Measurements from ENCODE around the gene RASL10A.

Gene RASL10A

DNA sequence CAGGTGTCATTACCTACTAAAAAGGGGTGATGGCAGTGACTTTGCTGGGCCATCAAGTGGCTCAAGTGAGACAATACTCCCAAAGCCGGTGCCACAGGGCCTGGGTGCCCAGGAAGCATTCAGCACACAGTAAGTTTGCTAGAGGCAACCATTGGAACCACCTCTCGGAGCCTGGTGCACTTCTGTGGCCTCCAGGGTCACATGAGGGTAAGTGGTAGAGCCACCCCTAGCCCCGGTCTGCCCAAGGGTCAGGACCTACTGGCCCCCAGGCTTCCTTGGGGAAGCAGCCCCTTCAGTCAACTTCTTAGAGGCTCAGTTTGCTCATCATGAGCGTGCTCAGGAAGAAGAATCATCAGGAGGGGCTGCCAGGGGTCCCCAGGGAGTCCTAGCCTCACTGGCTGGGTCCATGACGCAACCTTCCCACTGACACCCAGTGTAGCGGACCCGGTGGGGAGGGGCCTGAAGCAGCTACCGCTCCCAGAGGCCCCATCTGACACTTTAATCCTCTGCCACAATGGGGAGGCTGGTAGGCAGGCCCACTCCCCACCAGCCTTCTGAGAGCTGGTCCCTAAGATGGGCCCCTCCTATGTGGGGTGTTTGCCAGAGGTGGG lies 17.5 kb upstream of the RASL10A start:
- H3K36me3 ChIP-seq (ENCODE audit: insufficient read depth, low read length): peaks cover 6% of the 10 kb centered on the region
- H3K9me3 ChIP-seq (ENCODE audit: control insufficient read depth, insufficient read depth, low read length): no peaks in the 10 kb centered on the region
- H3K9ac ChIP-seq (ENCODE audit: low read depth, low read length): no peak overlapping the region
- peaks cover 6% of the 10 kb centered on the region; the same call in 1 of the 2 replicates for H3K4me1 ChIP-seq (ENCODE audit: insufficient read depth, low read length)

DNA sequence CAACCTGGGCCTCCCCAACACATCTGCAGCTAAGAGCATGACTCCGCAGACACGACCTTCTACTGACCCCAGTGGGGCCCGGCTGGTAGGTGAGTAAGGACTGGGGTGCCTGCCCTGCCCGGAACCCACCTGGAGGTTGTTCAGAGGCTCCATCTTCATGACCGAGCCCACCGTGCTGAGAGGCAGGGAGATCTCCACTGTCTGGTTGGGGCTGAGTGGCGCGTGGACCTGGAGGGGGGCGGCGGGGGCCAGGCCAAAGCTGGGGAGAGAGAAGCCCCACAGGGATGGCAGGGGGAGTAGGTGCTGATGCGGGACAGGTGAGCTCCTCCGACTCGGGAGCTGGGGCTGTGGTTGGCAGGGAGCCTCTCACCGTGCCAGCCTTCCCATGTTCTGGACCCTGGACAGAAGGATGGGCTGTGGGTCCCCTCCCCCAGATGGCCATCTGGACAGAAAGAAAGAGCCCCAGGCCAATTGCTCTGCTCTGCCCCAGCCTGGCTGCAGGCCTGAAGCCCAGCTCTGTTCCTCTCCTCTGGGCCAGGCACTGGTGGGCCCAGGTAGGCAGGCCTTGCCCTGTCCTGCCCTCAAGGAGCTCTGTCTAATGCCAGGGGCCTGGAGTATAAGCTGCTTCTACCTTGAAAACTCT lies 16.3 kb upstream of the RASL10A start:
- Histone ChIP-seq H3K4me1 (ENCODE audit: insufficient read depth, low read length) (peaks cover 6% of the 10 kb centered on the region; the same call in 1 of the 2 replicates), H3K9me3 (ENCODE audit: control insufficient read depth, insufficient read depth, low read length) (no peaks in the 10 kb centered on the region), H3K36me3 (ENCODE audit: insufficient read depth, low read length) (peaks cover 6% of the 10 kb centered on the region), H3K9ac (ENCODE audit: low read depth, low read length) (no peak overlapping the region)

DNA sequence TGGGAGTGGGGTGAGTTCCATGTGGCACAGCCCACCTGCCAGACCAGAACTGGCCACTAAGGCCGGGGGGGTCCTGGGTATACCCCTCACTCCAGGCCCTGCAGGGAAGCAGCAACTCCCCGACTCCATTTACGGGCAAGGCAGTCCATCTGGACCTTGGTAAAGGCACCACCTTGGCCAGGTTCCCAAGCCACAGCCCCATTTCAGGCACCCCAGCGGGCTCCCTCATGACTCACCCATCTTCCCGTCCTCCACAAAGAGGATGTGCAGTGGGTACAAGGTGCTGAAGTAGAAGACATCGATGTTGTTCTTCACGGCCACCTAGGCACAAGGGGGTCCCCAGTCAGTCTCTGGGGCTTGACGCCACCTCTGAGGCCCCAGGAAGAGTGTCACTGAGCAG lies 15.7 kb upstream of the RASL10A start:
- no peak overlapping the region for H3K9ac ChIP-seq (ENCODE audit: low read depth, low read length)
- H3K36me3 ChIP-seq (ENCODE audit: insufficient read depth, low read length): peaks cover 3% of the 10 kb centered on the region
- no peaks in the 10 kb centered on the region for H3K9me3 ChIP-seq (ENCODE audit: control insufficient read depth, insufficient read depth, low read length)
- peaks cover 6% of the 10 kb centered on the region; the same call in 1 of the 2 replicates for H3K4me1 ChIP-seq (ENCODE audit: insufficient read depth, low read length)

DNA sequence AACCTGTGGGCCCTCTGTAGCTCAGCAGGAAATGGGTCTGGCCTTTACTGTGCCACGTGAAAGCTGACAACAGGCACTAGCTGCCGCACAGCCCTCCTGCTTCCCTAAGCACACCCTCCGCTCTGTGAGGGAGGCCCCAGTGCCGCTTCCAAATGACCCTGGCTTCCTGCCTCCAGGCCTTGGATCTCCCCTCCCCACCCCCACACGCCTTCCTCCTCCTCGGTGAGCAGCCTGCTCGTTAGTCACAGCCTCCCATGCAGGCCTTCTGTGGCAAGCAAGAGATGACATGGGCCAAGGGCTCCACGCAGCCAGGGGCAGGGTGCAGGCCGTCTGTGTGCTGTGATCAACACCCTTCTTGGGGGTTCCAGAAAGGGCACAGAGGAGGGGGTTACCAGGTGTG lies 15.3 kb upstream of the RASL10A start:
- Histone ChIP-seq H3K4me1 (ENCODE audit: insufficient read depth, low read length) (peaks cover 6% of the 10 kb centered on the region; the same call in 1 of the 2 replicates), H3K36me3 (ENCODE audit: insufficient read depth, low read length) (no peaks in the 10 kb centered on the region; the same call in 1 of the 2 replicates), H3K9me3 (ENCODE audit: control insufficient read depth, insufficient read depth, low read length) (no peaks in the 10 kb centered on the region), H3K9ac (ENCODE audit: low read depth, low read length) (no peak overlapping the region)

DNA sequence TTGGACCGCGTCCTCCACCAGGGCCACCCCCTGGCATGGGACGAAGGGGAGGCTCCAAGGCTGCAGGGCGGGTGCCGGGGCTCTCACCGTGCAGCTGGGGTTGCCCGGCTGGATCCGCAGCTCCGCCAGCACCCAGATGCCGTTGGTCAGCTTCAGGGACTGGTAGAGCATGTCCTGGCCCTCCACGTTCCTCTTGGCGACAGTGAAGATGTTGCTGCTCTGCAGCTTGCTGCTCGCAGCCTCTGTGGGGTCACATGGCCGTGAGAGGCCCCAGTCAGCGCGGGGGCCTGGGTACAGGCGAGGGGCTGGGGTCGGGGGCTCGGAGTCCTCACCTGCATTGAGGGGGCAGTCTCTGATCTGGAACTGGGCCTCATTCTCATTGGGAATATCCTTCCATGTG lies 14.8 kb upstream of the RASL10A start:
- no peaks in the 10 kb centered on the region for H3K9me3 ChIP-seq (ENCODE audit: control insufficient read depth, insufficient read depth, low read length)
- no peaks in the 10 kb centered on the region; the same call in 1 of the 2 replicates for H3K36me3 ChIP-seq (ENCODE audit: insufficient read depth, low read length)
- H3K4me1 ChIP-seq (ENCODE audit: insufficient read depth, low read length): peaks cover 6% of the 10 kb centered on the region; the same call in 1 of the 2 replicates
- H3K9ac ChIP-seq (ENCODE audit: low read depth, low read length): no peak overlapping the region

DNA sequence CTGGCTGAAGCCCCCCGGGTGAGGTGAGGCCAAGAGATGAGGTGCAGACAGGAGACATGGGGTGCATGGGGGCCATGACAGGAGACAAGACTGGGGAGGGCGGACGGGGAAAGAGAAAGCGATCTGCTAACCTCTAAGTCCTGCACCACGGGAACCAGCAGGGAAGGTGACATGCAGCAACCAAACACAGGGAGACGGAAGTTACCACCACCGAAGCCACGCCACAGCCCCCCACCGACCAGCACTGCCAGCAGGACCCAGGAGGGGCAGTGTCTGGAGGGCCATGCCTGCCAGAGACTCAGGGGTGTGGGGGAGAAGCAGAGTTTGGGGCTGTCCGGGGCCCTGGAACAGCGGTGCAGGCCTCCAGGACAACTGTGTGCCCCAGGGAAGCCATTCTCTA lies 14.1 kb upstream of the RASL10A start:
- Histone ChIP-seq H3K4me1 (ENCODE audit: insufficient read depth, low read length) (peaks cover 6% of the 10 kb centered on the region; the same call in 1 of the 2 replicates), H3K9ac (ENCODE audit: low read depth, low read length) (no peak overlapping the region), H3K9me3 (ENCODE audit: control insufficient read depth, insufficient read depth, low read length) (no peaks in the 10 kb centered on the region), H3K36me3 (ENCODE audit: insufficient read depth, low read length) (no peaks in the 10 kb centered on the region; the same call in 1 of the 2 replicates)

DNA sequence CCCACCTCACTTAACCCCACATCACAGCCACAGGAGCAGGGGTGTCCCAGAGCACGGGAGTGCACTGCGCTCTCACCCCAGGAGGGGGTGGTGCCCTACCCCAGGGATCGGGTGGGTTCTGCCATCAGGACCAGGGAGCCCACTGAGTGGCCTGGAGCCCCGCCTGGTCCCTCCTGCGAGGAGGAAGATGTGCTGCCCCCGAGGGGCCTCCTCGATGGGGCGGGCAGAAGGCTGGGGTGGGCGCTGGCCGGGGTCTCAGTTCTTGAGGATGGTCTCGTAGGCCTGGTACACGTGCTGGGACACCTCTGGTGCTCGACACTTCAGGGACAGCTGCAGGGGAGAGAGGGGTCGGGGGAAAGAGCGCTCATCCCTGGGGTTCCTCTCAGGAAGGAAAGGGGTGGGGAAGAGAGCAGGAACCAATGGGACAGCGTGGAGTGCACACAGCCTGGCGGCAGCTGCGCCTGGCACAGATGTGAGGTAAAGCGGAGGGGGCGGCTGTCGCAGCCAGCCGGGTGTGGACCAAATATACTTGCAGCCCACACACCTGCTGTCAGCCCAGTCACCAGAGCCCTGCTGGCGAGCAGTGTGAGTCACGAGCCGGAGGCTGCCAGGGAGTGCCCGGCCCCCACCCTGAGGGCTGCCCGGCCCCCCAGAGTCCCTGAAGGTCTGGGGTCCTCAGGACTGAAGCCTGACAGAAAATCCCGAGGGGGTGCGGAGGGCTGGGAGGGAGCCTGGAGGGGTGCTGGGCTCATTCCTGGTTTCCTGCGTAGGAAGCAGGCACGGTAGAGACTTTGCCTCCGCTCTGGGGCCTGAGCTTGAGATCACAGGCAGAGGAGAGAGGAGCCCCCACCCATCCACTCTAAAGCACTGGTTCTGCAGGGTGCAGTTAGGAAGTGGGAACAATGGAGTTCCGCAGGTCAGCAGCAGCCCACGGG lies 13.3 kb upstream of the RASL10A start:
- peaks cover 6% of the 10 kb centered on the region; the same call in 1 of the 2 replicates for H3K4me1 ChIP-seq (ENCODE audit: insufficient read depth, low read length)
- H3K36me3 ChIP-seq (ENCODE audit: insufficient read depth, low read length): no peaks in the 10 kb centered on the region; the same call in 1 of the 2 replicates
- H3K9ac ChIP-seq (ENCODE audit: low read depth, low read length): no peak overlapping the region
- H3K9me3 ChIP-seq (ENCODE audit: control insufficient read depth, insufficient read depth, low read length): no peaks in the 10 kb centered on the region

DNA sequence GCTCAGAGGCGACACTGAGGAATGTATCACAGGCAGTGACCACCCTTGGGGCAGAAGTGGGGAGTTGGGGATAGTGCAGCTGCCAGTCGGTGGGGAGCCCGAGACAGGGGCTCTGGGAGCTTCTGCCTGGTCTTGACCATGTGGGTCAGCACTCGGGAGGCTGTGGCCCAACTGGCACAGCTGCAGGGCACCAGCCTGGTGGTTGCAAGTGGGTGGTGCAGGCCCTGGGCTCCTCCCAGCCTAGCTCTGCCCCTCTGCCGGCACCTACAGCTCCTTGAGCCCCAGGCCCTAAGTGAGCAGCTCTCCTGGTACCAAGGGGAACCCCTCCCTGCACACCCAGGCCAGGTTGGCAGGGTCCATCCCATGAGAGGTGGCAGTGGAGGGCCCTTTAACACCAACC lies 12.6 kb upstream of the RASL10A start:
- H3K9ac ChIP-seq (ENCODE audit: low read depth, low read length): no peak overlapping the region
- H3K4me1 ChIP-seq (ENCODE audit: insufficient read depth, low read length): peaks cover 6% of the 10 kb centered on the region; the same call in 1 of the 2 replicates
- no peaks in the 10 kb centered on the region for H3K9me3 ChIP-seq (ENCODE audit: control insufficient read depth, insufficient read depth, low read length)
- no peaks in the 10 kb centered on the region; the same call in 1 of the 2 replicates for H3K36me3 ChIP-seq (ENCODE audit: insufficient read depth, low read length)

DNA sequence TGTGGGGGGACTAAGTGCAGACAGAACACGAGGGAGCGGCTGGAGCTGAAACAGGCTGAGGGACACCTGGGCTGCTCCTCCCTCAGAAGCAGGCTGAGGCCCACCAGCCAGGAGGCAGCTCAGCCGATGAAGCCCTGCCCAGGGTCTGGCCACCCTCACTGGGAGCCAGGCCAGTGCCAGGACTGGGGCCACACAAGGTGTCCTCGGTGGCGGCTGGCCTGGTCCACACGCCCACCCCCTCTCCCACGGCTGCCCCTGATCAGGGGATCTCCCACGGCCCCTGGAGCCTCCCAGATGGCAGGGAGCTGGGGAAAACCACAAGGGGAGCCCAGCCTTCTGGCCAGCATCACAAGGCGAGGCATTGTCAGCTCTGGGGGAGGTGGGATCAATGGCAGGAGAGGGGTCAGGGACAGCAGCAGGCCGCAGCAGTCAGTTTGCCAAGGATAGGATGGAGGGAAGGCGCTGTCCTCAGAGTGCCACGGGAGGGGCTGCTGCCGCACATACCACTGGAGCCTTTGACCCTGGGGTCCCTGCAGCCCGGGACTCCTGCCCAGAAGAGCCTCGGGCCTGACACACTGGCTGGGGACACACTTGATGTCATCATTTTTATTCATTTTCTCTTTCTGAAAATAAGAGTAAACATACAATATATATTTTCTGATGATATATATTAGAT lies 11.7 kb upstream of the RASL10A start:
- Histone ChIP-seq H3K9me3 (ENCODE audit: control insufficient read depth, insufficient read depth, low read length) (no peaks in the 10 kb centered on the region), H3K36me3 (ENCODE audit: insufficient read depth, low read length) (no peaks in the 10 kb centered on the region; the same call in 1 of the 2 replicates), H3K4me1 (ENCODE audit: insufficient read depth, low read length) (peaks cover 6% of the 10 kb centered on the region; the same call in 1 of the 2 replicates), H3K9ac (ENCODE audit: low read depth, low read length) (no peak overlapping the region)

DNA sequence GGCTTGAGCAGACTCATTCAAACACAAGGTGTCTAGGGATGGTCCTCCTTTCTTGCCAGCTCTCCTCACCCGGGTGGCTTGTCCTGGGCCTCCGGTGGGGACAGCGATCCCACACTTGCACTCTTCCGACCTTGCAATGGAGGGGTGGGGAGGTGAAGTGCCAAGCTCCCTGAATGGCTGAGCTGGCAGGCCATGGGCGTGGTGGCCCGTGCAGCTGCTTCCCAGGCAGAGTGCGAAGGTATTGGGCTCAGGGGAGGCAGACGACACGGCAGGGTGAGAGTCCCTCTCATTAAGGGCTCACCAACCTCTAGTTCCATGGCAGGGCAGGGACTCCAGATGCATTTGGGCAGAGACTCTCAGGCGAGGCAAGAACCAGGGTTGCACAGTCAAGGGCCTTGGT lies 11.0 kb upstream of the RASL10A start:
- peaks cover 6% of the 10 kb centered on the region; the same call in 1 of the 2 replicates for H3K4me1 ChIP-seq (ENCODE audit: insufficient read depth, low read length)
- H3K9ac ChIP-seq (ENCODE audit: low read depth, low read length): no peak overlapping the region
- no peaks in the 10 kb centered on the region for H3K9me3 ChIP-seq (ENCODE audit: control insufficient read depth, insufficient read depth, low read length)
- H3K36me3 ChIP-seq (ENCODE audit: insufficient read depth, low read length): no peaks in the 10 kb centered on the region; the same call in 1 of the 2 replicates

DNA sequence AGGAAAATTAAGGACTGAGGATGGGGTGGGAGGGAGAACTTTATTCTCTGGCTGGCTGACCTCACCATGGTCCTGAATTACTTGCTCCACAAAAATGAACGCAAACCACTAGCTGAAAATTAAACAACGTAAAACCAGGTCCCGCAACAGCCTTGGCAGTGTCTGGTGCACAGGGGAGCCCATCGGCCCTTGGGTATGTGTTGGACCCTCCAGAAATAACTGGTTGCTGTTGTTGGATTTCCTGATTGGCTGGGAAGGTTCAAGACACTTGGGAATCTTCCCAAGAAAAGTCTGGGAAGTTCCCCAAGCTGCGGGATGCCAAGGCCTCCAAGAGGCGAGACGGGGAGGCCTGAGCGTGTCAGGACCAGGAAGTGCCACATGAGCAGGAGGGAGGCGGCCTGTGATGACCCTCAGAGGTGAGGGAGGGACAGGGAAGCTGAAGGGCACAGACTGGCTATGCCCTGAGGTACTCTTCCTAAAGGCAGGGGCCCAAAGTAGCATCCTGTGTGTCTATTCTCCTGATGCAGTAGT lies 10.4 kb upstream of the RASL10A start:
- H3K36me3 ChIP-seq (ENCODE audit: insufficient read depth, low read length): no peaks in the 10 kb centered on the region; the same call in 1 of the 2 replicates
- H3K9ac ChIP-seq (ENCODE audit: low read depth, low read length): no peak overlapping the region
- H3K9me3 ChIP-seq (ENCODE audit: control insufficient read depth, insufficient read depth, low read length): no peaks in the 10 kb centered on the region
- peaks cover 2% of the 10 kb centered on the region; the same call in 1 of the 2 replicates for H3K4me1 ChIP-seq (ENCODE audit: insufficient read depth, low read length)

DNA sequence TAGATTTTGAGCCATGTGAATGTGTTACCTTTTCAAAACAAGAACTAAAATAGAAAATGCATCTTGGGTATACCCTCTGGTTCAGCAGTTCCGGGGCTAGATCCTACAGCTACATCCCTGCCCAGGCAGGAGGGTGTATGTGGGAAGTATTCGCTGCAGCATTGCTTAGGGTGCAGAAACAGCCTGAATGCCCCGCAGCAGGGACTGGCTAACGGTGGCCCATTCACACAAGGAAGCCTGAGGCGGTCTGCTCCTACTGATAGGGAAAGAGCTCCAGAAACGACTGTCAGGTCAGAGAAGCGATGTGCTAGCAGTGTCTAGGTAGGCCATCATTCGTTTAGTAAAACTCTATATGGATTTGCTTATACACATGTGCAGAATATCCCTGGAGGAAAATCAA lies 9.9 kb upstream of the RASL10A start:
- no peaks in the 10 kb centered on the region for H3K9me3 ChIP-seq (ENCODE audit: control insufficient read depth, insufficient read depth, low read length)
- no peak overlapping the region for H3K9ac ChIP-seq (ENCODE audit: low read depth, low read length)
- no peaks in the 10 kb centered on the region; the same call in 1 of the 2 replicates for H3K36me3 ChIP-seq (ENCODE audit: insufficient read depth, low read length)
- no peaks in the 10 kb centered on the region; the same call in 1 of the 2 replicates for H3K4me1 ChIP-seq (ENCODE audit: insufficient read depth, low read length)

DNA sequence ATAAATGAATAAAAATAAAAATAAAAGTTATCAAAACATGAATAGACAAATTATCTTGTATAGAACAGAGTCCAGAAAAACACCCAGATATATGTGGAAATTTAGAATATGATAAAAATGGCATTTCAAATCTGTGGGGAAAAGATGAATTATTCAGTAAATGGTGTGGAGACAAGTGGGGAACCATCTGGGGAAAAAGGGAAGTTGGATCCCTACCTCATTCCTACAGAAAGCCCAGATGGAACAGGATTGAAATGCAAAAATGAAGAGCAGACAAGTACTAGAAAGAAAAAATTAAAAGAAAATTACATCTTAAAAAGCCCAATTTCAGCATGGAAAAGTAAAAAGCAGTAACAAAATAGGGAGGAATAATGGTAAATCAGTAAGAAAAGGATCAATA lies 8.1 kb upstream of the RASL10A start:
- Histone ChIP-seq H3K36me3 (ENCODE audit: insufficient read depth, low read length) (no peaks in the 10 kb centered on the region; the same call in 1 of the 2 replicates), H3K9ac (ENCODE audit: low read depth, low read length) (no peak overlapping the region), H3K4me1 (ENCODE audit: insufficient read depth, low read length) (no peaks in the 10 kb centered on the region), H3K9me3 (ENCODE audit: control insufficient read depth, insufficient read depth, low read length) (no peaks in the 10 kb centered on the region)

Measured in ES-I3 (cell line).